IPS-18a (cell line): ENCODE results near the gene LDLRAD1.

Source experiments
- H3K27ac ChIP-seq: one replicate; pipeline ENCODE4 v1.5.1; 2013; ENCODE audit warnings: low read length
- H3K27me3 ChIP-seq: one replicate; pipeline ENCODE4 v1.6.1; 2013; ENCODE audit warnings: mild to moderate bottlenecking, low read length; ENCODE audit not compliant: control insufficient read depth, insufficient read depth
- H3K36me3 ChIP-seq: one replicate; pipeline ENCODE4 v1.6.1; 2013; ENCODE audit warnings: low read depth, low read length; ENCODE audit not compliant: control insufficient read depth
- H3K4me1 ChIP-seq: one replicate; pipeline ENCODE4 v1.6.1; 2013; ENCODE audit warnings: low read depth, low read length; ENCODE audit not compliant: control insufficient read depth
- H3K4me3 ChIP-seq: one replicate; pipeline ENCODE4 v1.5.1; 2013; ENCODE audit warnings: low read length
- H3K9ac ChIP-seq: one replicate; pipeline ENCODE4 v1.6.1; 2013; ENCODE audit warnings: mild to moderate bottlenecking, low read length, moderate library complexity
- H3K9me3 ChIP-seq: one replicate; pipeline ENCODE4 v1.6.1; 2013; ENCODE audit warnings: low read depth, low read length; ENCODE audit not compliant: control insufficient read depth

LDLRAD1 gene

DNA sequence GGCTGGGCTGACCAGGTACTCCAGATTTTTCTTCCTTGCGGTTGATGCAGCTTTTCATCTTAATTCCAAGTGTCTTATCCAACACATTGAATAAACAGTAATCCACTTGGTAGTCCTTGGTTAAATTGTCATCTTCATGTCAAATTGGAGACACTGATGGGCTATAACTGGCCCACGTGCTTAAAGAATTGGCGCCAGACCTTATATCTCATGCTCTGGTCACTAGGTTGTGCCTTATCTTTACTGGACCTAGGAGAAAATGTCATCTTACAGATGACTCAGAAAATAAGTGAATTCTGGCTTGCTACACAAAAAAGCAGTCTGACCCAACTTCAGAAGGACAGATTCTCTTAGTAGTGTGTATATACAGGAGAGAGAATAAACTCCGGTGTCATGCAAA, 55.6 kb downstream of the LDLRAD1 start:
- Histone ChIP-seq H3K27me3 (no peaks in the 10 kb centered on the region), H3K9me3 (no peaks in the 10 kb centered on the region), H3K27ac (no peak overlapping the region), H3K36me3 (peaks cover 63% of the 10 kb centered on the region), H3K4me1 (peaks cover 9% of the 10 kb centered on the region), H3K4me3 (no peak overlapping the region), H3K9ac (no peak overlapping the region)

GRCh38 chr1:53959664-53960250, 58.2 kb downstream of the LDLRAD1 start:
- H3K27ac ChIP-seq = no peak overlapping the region
- H3K9ac ChIP-seq = no peak overlapping the region
- no peaks in the 10 kb centered on the region for H3K9me3 ChIP-seq
- H3K4me3 ChIP-seq = no peak overlapping the region
- H3K27me3 ChIP-seq = no peaks in the 10 kb centered on the region
- H3K36me3 ChIP-seq = peaks cover 58% of the 10 kb centered on the region
- peaks cover 16% of the 10 kb centered on the region for H3K4me1 ChIP-seq
